Gastrocnemius medialis (tissue), 4 donors: ENCODE data around the gene NCMAP.

Experiments
- CTCF ChIP-seq, 5 experiments: fragments of 450-650 bp in 3 of 5; fragments of 200-600 bp in 2 of 5; sonication (generic) in 2 of 5; IDR thresholded peaks in 4 of 5; conservative IDR thresholded peaks in 1 of 5; 1 replicate in 4 of 5; 2 replicates in 1 of 5; pipeline ENCODE4 v1.5.1; 2016 to 2019; ENCODE audit warnings: antibody characterized with exemption in 5 of 5, mild to moderate bottlenecking in 3 of 5, moderate library complexity in 3 of 5
- POLR2A ChIP-seq, 2 donors: fragments of 450-650 bp; IDR thresholded peaks; one replicate each; pipeline ENCODE4 v1.6.1; 2017; ENCODE audit warnings: antibody characterized with exemption in 2 of 2, mild to moderate bottlenecking in 2 of 2, moderate library complexity in 2 of 2

GRCh38 chr1:24644100-24644384 is 88.2 kb downstream of the NCMAP start:
- TF ChIP-seq CTCF (IDR thresholded peaks at IDR 0.05 in 4 of 5, conservative IDR thresholded peaks at IDR 0.05 in 1 of 5), result no peak
- TF ChIP-seq POLR2A (IDR thresholded peaks at IDR 0.05), result no peak
